ENCODE results near the gene CDH20. TPM values are rescaled to one million over a fixed set of nuclear protein-coding genes. Genes with fewer than 3 reads are reported as not detected.

The CDH20 gene
- total and polyA plus RNA-seq, 2 of the 13 experiments (the other 11 are each of a cell fraction or from before 2014, with no cell fraction given): not detected

DNA sequence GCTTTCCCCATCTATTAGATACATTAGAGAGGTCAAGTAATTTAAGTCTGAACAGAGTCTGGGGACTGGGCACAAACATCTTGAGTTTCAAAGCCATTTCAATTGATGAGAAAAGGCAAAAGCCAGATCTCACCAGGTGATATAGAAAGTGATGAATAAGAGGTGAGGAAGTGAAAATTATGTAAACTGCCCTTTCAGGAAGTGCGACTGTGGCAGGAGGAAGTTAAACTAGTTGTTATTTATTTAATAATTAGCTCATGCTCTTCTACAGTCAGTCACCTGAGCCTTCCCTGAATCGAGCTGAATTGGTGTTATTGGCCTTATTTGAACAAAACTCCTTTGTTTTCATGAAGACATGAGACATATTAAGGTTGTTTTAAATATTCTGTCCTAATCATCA is 115.1 kb downstream of the CDH20 start:
- Histone ChIP-seq H2AFZ (ENCODE audit: low read length) (no peak overlapping the region), H3K79me2 (ENCODE audit: insufficient read depth, low read length) (no peaks in the 10 kb centered on the region), H3K4me2 (ENCODE audit: low read depth, low read length) (no peak overlapping the region), H3K27ac (ENCODE audit: extremely low read length, insufficient read depth, low read length) (no peak overlapping the region), H3K9me3 (ENCODE audit: low read length) (no peaks in the 10 kb centered on the region), H3K4me3 (replicated peaks in 1 of 3; ENCODE audit: insufficient read depth in 1 of 3, low read depth in 2 of 3, low read length in 3 of 3) (no peak overlapping the region), H3K9ac (ENCODE audit: insufficient read depth, low read depth, low read length) (no peak overlapping the region), H3K4me1 (ENCODE audit: insufficient read depth, low read length) (no peaks in the 10 kb centered on the region), H3K27me3 (ENCODE audit: control insufficient read depth in 1 of 2, insufficient read depth in 2 of 2, low read length in 2 of 2) (no peaks in the 10 kb centered on the region), H4K20me1 (ENCODE audit: insufficient read depth, low read length) (no peaks in the 10 kb centered on the region), H3K36me3 (replicated peaks in 1 of 2; ENCODE audit: control insufficient read depth in 1 of 2, insufficient read depth in 2 of 2, low read length in 2 of 2) (no peaks in the 10 kb centered on the region)
- FAIRE-seq: no peak
- ATAC-seq: no peak
- no peak for DNase-seq (ENCODE audit: low spot score)
- in situ Hi-C loops (cut with HindIII; ENCODE audit: extremely low pct_ligation_motif_present, low pct_unique_long_range_greater_than_20kb) (no loop called here), intact Hi-C loops (cut with micrococcal nuclease; ENCODE audit: unreplicated experiment) (no loop called here)
- WGBS (ENCODE audit: low lambda C conversion rate): 2% methylated on average over 2 of the region's 2 CpGs
- TF ChIP-seq ZNF7 (CRISPR knock-in tag; IDR thresholded peaks at IDR 0.05) (no peak), ZNF350 (CRISPR knock-in tag; IDR thresholded peaks at IDR 0.05; ENCODE audit: borderline replicate concordance, low read depth) (no peak), FOXO1 (CRISPR knock-in tag; IDR thresholded peaks at IDR 0.05) (no peak), ARID2 (CRISPR knock-in tag; IDR thresholded peaks at IDR 0.05; ENCODE audit: borderline replicate concordance) (no peak), MIER2 (CRISPR knock-in tag; IDR thresholded peaks at IDR 0.05) (no peak), ZNF709 (CRISPR knock-in tag; IDR thresholded peaks at IDR 0.05) (no peak), SALL2 (CRISPR knock-in tag; IDR thresholded peaks at IDR 0.05) (no peak), ZBTB3 (CRISPR knock-in tag; IDR thresholded peaks at IDR 0.05; ENCODE audit: borderline replicate concordance, low read depth) (no peak), CAMTA2 (CRISPR knock-in tag; IDR thresholded peaks at IDR 0.05; ENCODE audit: borderline replicate concordance) (no peak), RNF2 (conservative IDR thresholded peaks at IDR 0.05; ENCODE audit: low read depth) (no peak), ZNF256 (CRISPR knock-in tag; conservative IDR thresholded peaks at IDR 0.05) (no peak), GABPA (IDR thresholded peaks at IDR 0.05; ENCODE audit: low read depth, low read length) (no peak), GABPA (CRISPR knock-in tag; IDR thresholded peaks at IDR 0.05; ENCODE audit: low read depth) (no peak), JDP2 (CRISPR knock-in tag; IDR thresholded peaks at IDR 0.05; ENCODE audit: borderline replicate concordance) (no peak), DR1 (CRISPR knock-in tag; IDR thresholded peaks at IDR 0.05) (no peak), NPAS2 (CRISPR knock-in tag; IDR thresholded peaks at IDR 0.05; ENCODE audit: borderline replicate concordance) (no peak), ZFP41 (CRISPR knock-in tag; IDR thresholded peaks at IDR 0.05; ENCODE audit: borderline replicate concordance) (no peak), ARNT (IDR thresholded peaks at IDR 0.05) (no peak)
- TF ChIP-seq, protein P1, sequence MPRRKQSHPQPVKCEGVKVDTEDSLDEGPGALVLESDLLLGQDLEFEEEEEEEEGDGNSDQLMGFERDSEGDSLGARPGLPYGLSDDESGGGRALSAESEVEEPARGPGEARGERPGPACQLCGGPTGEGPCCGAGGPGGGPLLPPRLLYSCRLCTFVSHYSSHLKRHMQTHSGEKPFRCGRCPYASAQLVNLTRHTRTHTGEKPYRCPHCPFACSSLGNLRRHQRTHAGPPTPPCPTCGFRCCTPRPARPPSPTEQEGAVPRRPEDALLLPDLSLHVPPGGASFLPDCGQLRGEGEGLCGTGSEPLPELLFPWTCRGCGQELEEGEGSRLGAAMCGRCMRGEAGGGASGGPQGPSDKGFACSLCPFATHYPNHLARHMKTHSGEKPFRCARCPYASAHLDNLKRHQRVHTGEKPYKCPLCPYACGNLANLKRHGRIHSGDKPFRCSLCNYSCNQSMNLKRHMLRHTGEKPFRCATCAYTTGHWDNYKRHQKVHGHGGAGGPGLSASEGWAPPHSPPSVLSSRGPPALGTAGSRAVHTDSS (CRISPR knock-in tag; conservative IDR thresholded peaks at IDR 0.05): no peak
- TF ChIP-seq, protein P2, sequence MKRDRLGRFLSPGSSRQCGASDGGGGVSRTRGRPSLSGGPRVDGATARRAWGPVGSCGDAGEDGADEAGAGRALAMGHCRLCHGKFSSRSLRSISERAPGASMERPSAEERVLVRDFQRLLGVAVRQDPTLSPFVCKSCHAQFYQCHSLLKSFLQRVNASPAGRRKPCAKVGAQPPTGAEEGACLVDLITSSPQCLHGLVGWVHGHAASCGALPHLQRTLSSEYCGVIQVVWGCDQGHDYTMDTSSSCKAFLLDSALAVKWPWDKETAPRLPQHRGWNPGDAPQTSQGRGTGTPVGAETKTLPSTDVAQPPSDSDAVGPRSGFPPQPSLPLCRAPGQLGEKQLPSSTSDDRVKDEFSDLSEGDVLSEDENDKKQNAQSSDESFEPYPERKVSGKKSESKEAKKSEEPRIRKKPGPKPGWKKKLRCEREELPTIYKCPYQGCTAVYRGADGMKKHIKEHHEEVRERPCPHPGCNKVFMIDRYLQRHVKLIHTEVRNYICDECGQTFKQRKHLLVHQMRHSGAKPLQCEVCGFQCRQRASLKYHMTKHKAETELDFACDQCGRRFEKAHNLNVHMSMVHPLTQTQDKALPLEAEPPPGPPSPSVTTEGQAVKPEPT (CRISPR knock-in tag; IDR thresholded peaks at IDR 0.05; ENCODE audit: low read depth): no peak
- ChIA-PET POLR2A (no interaction called here), CTCF (ENCODE audit: low intra/inter-chr PET ratio, low total read pairs) (no interaction called here)
- BruUV-seq (replicated peaks): no TSS peak
